GM23248 (cell line): ENCODE measurements around the gene RNASEL. TPM values are rescaled to one million over a fixed set of nuclear protein-coding genes. Genes with fewer than 3 reads are reported as not detected.

Source experiments
- DNase-seq: peaks from one replicate; pipeline ENCODE4 v3.0.0-alpha.2; 2015
- H2AFZ ChIP-seq: fragments of 200-600 bp; sonication (generic); 2 replicates; pipeline ENCODE4 v1.6.1; 2016; ENCODE audit warnings: antibody characterized with exemption
- H3F3A ChIP-seq: fragments of 200-600 bp; sonication (generic); 2 replicates; pipeline ENCODE4 v1.6.1; 2016; ENCODE audit warnings: mild to moderate bottlenecking, antibody characterized with exemption, mixed run types; ENCODE audit not compliant: insufficient read depth
- H3K27ac ChIP-seq: fragments of 200-600 bp; sonication (generic); 2 replicates; pipeline ENCODE4 v1.5.1; 2016; ENCODE audit warnings: mild to moderate bottlenecking
- H3K27me3 ChIP-seq: fragments of 200-600 bp; sonication (generic); replicated peaks from 2 replicates; pipeline ENCODE4 v1.6.1; 2016; ENCODE audit warnings: mild to moderate bottlenecking; ENCODE audit not compliant: insufficient read depth
- H3K36me3 ChIP-seq: fragments of 200-600 bp; sonication (generic); 2 replicates; pipeline ENCODE4 v1.6.1; 2016; ENCODE audit warnings: low read depth, mild to moderate bottlenecking
- H3K4me1 ChIP-seq: fragments of 200-600 bp; sonication (generic); 2 replicates; pipeline ENCODE4 v1.6.1; 2016; ENCODE audit warnings: mild to moderate bottlenecking; ENCODE audit not compliant: insufficient read depth
- H3K4me2 ChIP-seq: fragments of 200-600 bp; sonication (generic); one replicate; pipeline ENCODE4 v1.6.1; 2016; ENCODE audit warnings: mild to moderate bottlenecking; ENCODE audit not compliant: unreplicated experiment
- H3K4me3 ChIP-seq: fragments of 200-600 bp; sonication (generic); 2 replicates; pipeline ENCODE4 v1.5.1; 2016; ENCODE audit warnings: mild to moderate bottlenecking
- H3K79me2 ChIP-seq: fragments of 200-600 bp; sonication (generic); 2 replicates; pipeline ENCODE4 v1.6.1; 2016; ENCODE audit warnings: mild to moderate bottlenecking; ENCODE audit not compliant: insufficient read depth
- H3K9ac ChIP-seq: fragments of 200-600 bp; sonication (generic); 2 replicates; pipeline ENCODE4 v1.6.1; 2016; ENCODE audit warnings: mild to moderate bottlenecking
- H3K9me2 ChIP-seq: fragments of 200-600 bp; sonication (generic); 2 replicates; pipeline ENCODE4 v1.6.1; 2016; ENCODE audit warnings: mixed run types, mild to moderate bottlenecking, moderate library complexity; ENCODE audit not compliant: insufficient read depth
- H3K9me3 ChIP-seq: fragments of 200-600 bp; sonication (generic); one replicate; pipeline ENCODE4 v1.6.1; 2017; ENCODE audit warnings: low read depth
- H4K20me1 ChIP-seq: fragments of 200-600 bp; sonication (generic); 2 replicates; pipeline ENCODE4 v1.6.0; 2016; ENCODE audit not compliant: insufficient read depth
- EZH2 ChIP-seq: fragments of 200-600 bp; sonication (generic); IDR thresholded peaks from 2 replicates; pipeline ENCODE4 v1.6.1; 2018; ENCODE audit warnings: antibody characterized with exemption, mild to moderate bottlenecking; ENCODE audit not compliant: insufficient read depth, poor library complexity, severe bottlenecking
- EZH2phosphoT487 ChIP-seq: fragments of 200-600 bp; sonication (generic); IDR thresholded peaks from 2 replicates; pipeline ENCODE4 v1.6.1; 2018; ENCODE audit warnings: antibody characterized with exemption, moderate library complexity, mild to moderate bottlenecking, low read depth; ENCODE audit not compliant: insufficient read depth
- WGBS, 2 experiments: methylation state at CpG; one replicate each; pipeline ENCODE4 v1.1.6; 2015 to 2017; ENCODE audit warnings: low lambda C conversion rate in 2 of 2, low coverage in 1 of 2; ENCODE audit errors: missing lambda C conversion rate in 2 of 2; 5-methylcytosine and 5-hydroxymethylcytosine counted together
- in situ Hi-C: fragments of 300-500 bp; cut with MboI; formaldehyde crosslinking; loops from 2 replicates; pipeline ENCODE4 v1.15.0; 2020
- polyA plus RNA-seq: library from polyadenylated mRNA; unstranded; fragments of >200 nt; fragmentation: Nextera tagmentation; extraction: Ambion mirVana; gene quantifications from 2 replicates; pipeline ENCODE4 v1.2.1, GENCODE V29; 2016
- total RNA-seq: library from RNA; depleted of rRNA; stranded (reverse); fragments of >200 nt; shearing (Covaris generic); gene quantifications from 2 replicates; pipeline ENCODE4 v1.2.3, GENCODE V29; 2014

The RNASEL gene
- total and polyA plus RNA-seq, 2 experiments from 2014 or later = 7.9 to 10.1 TPM

DNA sequence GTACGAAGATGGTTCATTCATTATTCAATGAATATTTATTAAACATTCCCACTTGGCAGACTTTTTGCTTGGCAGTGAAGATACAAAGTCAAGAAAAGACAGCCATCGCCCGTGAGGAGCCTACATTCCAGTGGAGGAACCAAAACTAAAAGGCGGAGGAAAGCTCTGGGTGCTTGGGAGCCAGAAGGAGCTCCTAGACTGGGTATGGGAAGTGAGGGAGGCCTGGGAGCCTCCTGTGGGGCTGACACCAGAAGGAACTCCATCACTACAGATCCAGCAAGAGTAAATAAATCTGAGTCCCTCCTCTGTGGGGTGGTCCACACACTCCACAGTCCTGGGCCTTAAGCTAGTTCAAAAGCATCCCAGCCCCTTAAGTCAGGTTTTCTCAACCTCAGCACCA lies 14.9 kb downstream of the RNASEL start:
- H3K9me3 ChIP-seq = no peaks in the 10 kb centered on the region
- 0 out of 2 replicates have a peak, but pooled peaks cover 4% of the 10 kb centered on the region for H3K36me3 ChIP-seq
- no peak overlapping the region for H3K27ac ChIP-seq
- H3K9ac ChIP-seq = no peak overlapping the region
- H3K27me3 ChIP-seq = no peaks in the 10 kb centered on the region
- H3K4me2 ChIP-seq = no peak overlapping the region
- TF ChIP-seq EZH2phosphoT487 = no peak
- no peak for TF ChIP-seq EZH2
- peaks cover 7% of the 10 kb centered on the region for H3F3A ChIP-seq
- 93% methylated on average over 4 of the region's 4 CpGs for WGBS, 2 experiments
- no peak overlapping the region for H3K4me3 ChIP-seq
- no peak for DNase-seq
- H3K9me2 ChIP-seq = no peaks in the 10 kb centered on the region; the same call in 1 of the 2 replicates
- peaks cover 11% of the 10 kb centered on the region for H3K4me1 ChIP-seq
- no peak overlapping the region for H2AFZ ChIP-seq
- H3K79me2 ChIP-seq = no peaks in the 10 kb centered on the region
- in situ Hi-C loops = no loop called here
- H4K20me1 ChIP-seq = no peaks in the 10 kb centered on the region

DNA sequence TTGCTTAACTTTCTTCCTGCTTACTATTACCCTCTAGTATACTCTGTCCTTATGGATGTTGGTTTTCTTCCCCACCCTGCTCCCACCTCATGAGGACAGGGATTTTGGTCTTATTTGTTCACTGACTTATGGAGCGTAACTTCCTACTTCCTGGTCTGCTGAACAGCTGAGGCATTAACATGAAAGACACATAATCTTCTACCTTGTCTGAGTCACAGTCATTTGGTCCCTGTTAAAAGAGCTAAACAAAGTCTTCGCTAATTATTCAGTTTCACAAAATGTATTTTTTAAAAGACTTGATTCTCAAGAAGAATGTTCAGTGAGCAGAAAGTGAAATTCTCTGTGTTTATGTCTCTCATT lies 18.5 kb downstream of the RNASEL start:
- no peaks in the 10 kb centered on the region; the same call in 1 of the 2 replicates for H3K9me2 ChIP-seq
- WGBS, 2 experiments = 87 to 95% methylated on average over 2 of the region's 2 CpGs
- no peak overlapping the region for H3K9ac ChIP-seq
- H3K79me2 ChIP-seq = no peaks in the 10 kb centered on the region
- peaks cover 5% of the 10 kb centered on the region; the same call in 1 of the 2 replicates for H3K4me1 ChIP-seq
- TF ChIP-seq EZH2 (no peak), EZH2phosphoT487 (no peak)
- H2AFZ ChIP-seq = no peak overlapping the region
- no peaks in the 10 kb centered on the region for H4K20me1 ChIP-seq
- no peaks in the 10 kb centered on the region for H3K27me3 ChIP-seq
- 0 out of 2 replicates have a peak, but pooled peaks cover 4% of the 10 kb centered on the region for H3K36me3 ChIP-seq
- no peak overlapping the region for H3K27ac ChIP-seq
- peaks cover under 1% of the 10 kb centered on the region; the same call in 1 of the 2 replicates for H3F3A ChIP-seq
- H3K4me3 ChIP-seq = no peak overlapping the region
- H3K9me3 ChIP-seq = no peaks in the 10 kb centered on the region
- no peak for DNase-seq
- in situ Hi-C loops = no loop called here
- no peak overlapping the region for H3K4me2 ChIP-seq

DNA sequence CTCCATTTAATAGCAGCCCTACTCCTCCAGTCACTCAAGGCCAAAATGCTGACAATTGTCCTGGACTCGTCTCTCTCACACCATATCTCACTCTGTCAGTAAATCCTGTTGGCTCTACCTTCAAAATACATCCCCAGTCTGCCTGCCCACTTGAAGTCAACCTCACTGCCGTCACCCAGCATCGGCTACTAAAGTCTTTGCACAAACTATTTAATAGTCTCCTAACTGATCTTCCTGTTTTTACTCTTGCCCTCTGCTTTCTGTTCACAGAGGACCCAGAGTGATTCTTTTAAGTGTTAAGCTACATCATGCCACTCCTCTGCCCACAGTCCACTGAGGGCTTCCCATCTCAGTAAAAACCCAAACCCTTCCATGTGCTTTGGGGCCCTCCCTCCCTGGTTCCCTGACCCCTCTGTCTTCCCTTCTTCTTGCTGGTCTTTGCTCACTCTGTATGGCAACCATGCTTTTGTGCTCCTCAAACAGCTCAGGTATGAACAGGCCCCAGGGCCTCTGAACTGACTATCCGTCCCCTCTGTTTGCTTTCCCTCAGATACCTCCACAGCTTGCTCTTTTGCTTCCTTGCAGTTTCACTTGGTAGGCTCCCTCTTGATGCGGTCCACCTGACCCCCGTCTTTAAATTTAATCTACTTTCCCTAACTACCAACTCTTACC lies 19.0 kb downstream of the RNASEL start:
- Histone ChIP-seq H2AFZ (no peak overlapping the region), H3K27ac (no peak overlapping the region), H3K9ac (no peak overlapping the region), H3K4me1 (0 out of 2 replicates have a peak, but pooled peaks cover 2% of the 10 kb centered on the region), H3K9me2 (no peaks in the 10 kb centered on the region; the same call in 1 of the 2 replicates), H3F3A (no peaks in the 10 kb centered on the region), H4K20me1 (no peaks in the 10 kb centered on the region), H3K79me2 (no peaks in the 10 kb centered on the region), H3K9me3 (no peaks in the 10 kb centered on the region), H3K4me3 (no peak overlapping the region), H3K4me2 (no peak overlapping the region), H3K36me3 (0 out of 2 replicates have a peak, but pooled peaks cover 4% of the 10 kb centered on the region), H3K27me3 (no peaks in the 10 kb centered on the region)
- no peak for TF ChIP-seq EZH2phosphoT487
- TF ChIP-seq EZH2 = no peak
- no peak for DNase-seq
- WGBS, 2 experiments = 93 to 97% methylated on average over 6 of the region's 6 CpGs
- in situ Hi-C loops = no loop called here

DNA sequence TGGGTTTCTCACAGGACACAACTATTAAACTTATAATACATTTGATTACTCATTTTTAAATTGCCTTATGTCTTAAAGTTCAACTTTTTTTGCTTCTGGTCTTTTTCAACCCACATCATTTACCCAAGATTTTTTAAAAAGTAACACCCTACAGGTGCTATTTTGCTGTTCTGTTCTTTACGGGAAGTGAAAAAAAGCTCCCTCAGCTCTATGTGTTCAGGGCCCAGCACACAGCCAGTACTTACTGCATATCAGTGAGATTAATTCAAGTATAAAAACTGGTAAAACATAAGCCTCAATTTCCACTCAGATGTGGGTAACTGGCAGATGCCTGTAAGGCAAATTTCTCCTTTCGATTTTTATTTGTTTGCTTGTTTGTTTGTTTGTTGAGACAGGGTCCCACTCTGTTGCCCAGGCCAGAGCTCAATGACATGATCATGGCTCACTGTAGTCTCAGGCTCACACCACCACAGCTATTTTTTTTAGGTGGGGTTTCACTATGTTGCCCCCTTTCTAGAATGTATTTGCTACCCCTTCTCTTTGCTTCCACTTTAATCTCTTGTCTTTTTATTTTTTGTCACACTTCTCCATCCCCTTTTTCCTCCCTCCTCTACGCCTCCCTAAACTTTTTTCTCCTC lies 20.3 kb downstream of the RNASEL start:
- no peaks in the 10 kb centered on the region for H4K20me1 ChIP-seq

More for the DNA sequence above, 20.3 kb downstream of the RNASEL start:
- no peaks in the 10 kb centered on the region for H3K79me2 ChIP-seq
- no peak overlapping the region for H3K9ac ChIP-seq
- no peak for DNase-seq
- H3F3A ChIP-seq = no peaks in the 10 kb centered on the region
- WGBS, 2 experiments = 77 to 87% methylated on average over 3 of the region's 3 CpGs
- in situ Hi-C loops = no loop called here
- H3K9me3 ChIP-seq = no peaks in the 10 kb centered on the region
- TF ChIP-seq EZH2phosphoT487 (no peak), EZH2 (no peak)
- no peak overlapping the region for H3K4me2 ChIP-seq
- no peaks in the 10 kb centered on the region for H3K27me3 ChIP-seq
- no peak overlapping the region for H2AFZ ChIP-seq
- H3K9me2 ChIP-seq = no peaks in the 10 kb centered on the region; the same call in 1 of the 2 replicates
- no peaks in the 10 kb centered on the region for H3K4me1 ChIP-seq
- no peak overlapping the region for H3K4me3 ChIP-seq
- H3K36me3 ChIP-seq = no peaks in the 10 kb centered on the region
- no peak overlapping the region for H3K27ac ChIP-seq
